Stimulated activated naive B cell treated with anti-CD40 and anti-IgM and Interleukin-4, amounts not matched to agents 10 μg/mL and 1 μg/mL and 100 μg/mL, for 72 hours (primary cell): ENCODE data around the gene FBN1.

Source experiments
- ATAC-seq, 2 donors: fragments of 150-1000 bp; cut with Tn5 transposase; replicated peaks; 2 replicates each; pipeline ENCODE4 v1.10.0; 2021; ENCODE audit warnings: moderate library complexity in 1 of 2
- DNase-seq: peaks from one replicate; pipeline ENCODE4 v3.0.0; 2021
- H3K27ac Mint-ChIP-seq: one replicate; pipeline ENCODE4 v1.8.0; 2022; ENCODE audit warnings: mild to moderate bottlenecking, mixed read lengths
- H3K27me3 Mint-ChIP-seq, 2 donors: one replicate each; pipeline ENCODE4 v1.8.0; 2022; ENCODE audit warnings: mixed read lengths in 2 of 2
- H3K36me3 Mint-ChIP-seq, 2 donors: one replicate each; pipeline ENCODE4 v1.8.0; 2022; ENCODE audit warnings: mixed read lengths in 2 of 2, mild to moderate bottlenecking in 1 of 2
- H3K4me1 Mint-ChIP-seq, 2 donors: one replicate each; pipeline ENCODE4 v1.8.0; 2022; ENCODE audit warnings: mixed read lengths in 2 of 2, mild to moderate bottlenecking in 1 of 2
- H3K4me3 Mint-ChIP-seq, 2 donors: one replicate each; pipeline ENCODE4 v1.8.0; 2022; ENCODE audit warnings: mild to moderate bottlenecking in 2 of 2, mixed read lengths in 2 of 2, moderate library complexity in 1 of 2
- H3K9me3 Mint-ChIP-seq, 2 donors: one replicate each; pipeline ENCODE4 v1.8.0; 2022; ENCODE audit warnings: mixed read lengths in 2 of 2, mild to moderate bottlenecking in 1 of 2

Gene FBN1

GRCh38 chr15:48671103-48672022 lies 25.9 kb upstream of the FBN1 start:
- no peaks in the 10 kb centered on the region for H3K9me3 Mint-ChIP-seq
- peaks cover 0 to 5% of the 10 kb centered on the region in 2 donors for H3K27me3 Mint-ChIP-seq
- no peak overlapping the region for H3K27ac Mint-ChIP-seq
- ATAC-seq (no peak), DNase-seq (no peak)
- H3K4me3 Mint-ChIP-seq = no peak overlapping the region
- peaks cover 0 to 3% of the 10 kb centered on the region in 2 donors for H3K36me3 Mint-ChIP-seq
- no peaks in the 10 kb centered on the region for H3K4me1 Mint-ChIP-seq

GRCh38 chr15:48667701-48668100 lies 22.2 kb upstream of the FBN1 start:
- Mint-ChIP-seq H3K36me3 (no peaks in the 10 kb centered on the region), H3K27me3 (peaks cover 0 to 5% of the 10 kb centered on the region in 2 donors), H3K4me3 (no peak overlapping the region), H3K9me3 (no peaks in the 10 kb centered on the region), H3K4me1 (no peaks in the 10 kb centered on the region), H3K27ac (no peak overlapping the region)
- ATAC-seq (no peak), DNase-seq (no peak)

- DNase-seq = no peak
- H3K36me3 Mint-ChIP-seq = peaks cover 0 to 3% of the 10 kb centered on the region in 2 donors
- H3K9me3 Mint-ChIP-seq = peaks cover 3 to 5% of the 10 kb centered on the region in 2 donors
- no peak for ATAC-seq
- H3K27ac Mint-ChIP-seq = no peak overlapping the region
- no peak overlapping the region for H3K4me3 Mint-ChIP-seq
- H3K4me1 Mint-ChIP-seq = no peaks in the 10 kb centered on the region
- no peaks in the 10 kb centered on the region for H3K27me3 Mint-ChIP-seq
Measured at GRCh38 chr15:48664436-48664835, 18.9 kb upstream of the FBN1 start.

GRCh38 chr15:48657950-48658591 lies 12.6 kb upstream of the FBN1 start:
- H3K36me3 Mint-ChIP-seq = peaks cover 0 to 3% of the 10 kb centered on the region in 2 donors
- no peak overlapping the region for H3K4me3 Mint-ChIP-seq
- H3K4me1 Mint-ChIP-seq = no peaks in the 10 kb centered on the region
- no peak for ATAC-seq
- H3K9me3 Mint-ChIP-seq = peaks cover 3 to 5% of the 10 kb centered on the region in 2 donors
- DNase-seq = no peak
- peaks cover 0 to 8% of the 10 kb centered on the region in 2 donors for H3K27me3 Mint-ChIP-seq
- no peak overlapping the region for H3K27ac Mint-ChIP-seq

DNA sequence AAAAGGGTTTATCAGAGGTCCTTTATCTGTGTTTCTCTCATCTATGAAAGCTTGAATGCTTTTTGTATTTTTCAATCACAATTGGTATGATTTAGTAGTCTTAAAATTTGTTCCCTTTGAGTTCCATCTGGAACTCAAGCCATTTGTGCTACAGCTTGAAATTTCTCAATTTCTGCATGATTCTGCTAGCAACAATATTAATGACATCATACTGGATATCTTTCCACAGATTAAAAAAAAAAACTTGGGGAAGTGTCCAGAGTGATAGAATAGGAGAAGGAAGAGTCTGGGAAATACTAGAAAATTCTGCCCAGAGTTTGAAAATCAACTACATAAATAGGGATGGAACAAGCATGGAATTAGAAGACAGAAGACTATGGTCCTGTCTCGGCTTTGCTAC lies 9.3 kb upstream of the FBN1 start:
- Mint-ChIP-seq H3K27ac (no peak overlapping the region), H3K4me1 (no peaks in the 10 kb centered on the region), H3K36me3 (no peaks in the 10 kb centered on the region), H3K9me3 (peaks cover 0 to under 1% of the 10 kb centered on the region in 2 donors), H3K4me3 (no peak overlapping the region), H3K27me3 (peaks cover 0 to 8% of the 10 kb centered on the region in 2 donors)
- no peak for ATAC-seq
- DNase-seq = no peak

DNA sequence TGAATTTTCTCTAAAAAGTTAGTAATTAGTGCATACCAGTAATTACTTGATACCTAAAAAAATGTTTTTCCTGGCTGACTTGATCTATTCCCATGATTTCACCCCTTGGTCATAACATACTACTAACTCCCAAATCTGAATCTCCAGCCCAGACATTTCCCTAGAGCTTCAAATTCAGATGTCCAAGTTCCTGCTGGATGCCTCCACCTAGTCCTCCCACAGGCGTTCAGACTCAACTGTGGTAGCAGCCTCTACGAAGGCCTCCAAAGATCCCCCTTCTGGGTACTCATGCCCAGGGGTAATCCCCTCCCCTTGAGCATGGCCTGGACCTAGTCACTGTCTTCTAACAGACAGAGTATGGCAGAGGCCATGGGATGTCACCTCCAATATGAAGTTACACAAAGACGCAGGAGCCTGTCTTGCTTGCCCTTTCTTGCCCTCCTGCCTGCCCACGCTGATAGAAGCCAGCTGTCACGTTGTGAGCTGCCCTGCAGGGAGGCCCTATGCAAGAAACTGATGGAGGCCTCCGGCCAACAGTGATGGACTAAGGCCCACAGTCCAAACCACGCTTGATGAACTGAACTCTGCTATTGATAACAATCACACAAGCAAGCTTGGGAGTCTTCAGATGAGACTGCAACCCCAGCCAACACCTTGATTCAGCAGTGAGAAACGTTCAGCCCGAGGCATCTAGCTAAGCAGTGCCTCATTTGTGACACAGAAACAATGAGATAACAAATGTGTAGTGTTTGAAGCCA lies 8.6 kb upstream of the FBN1 start:
- no peaks in the 10 kb centered on the region for H3K36me3 Mint-ChIP-seq
- DNase-seq = no peak
- no peak overlapping the region for H3K4me3 Mint-ChIP-seq
- ATAC-seq = no peak
- H3K27ac Mint-ChIP-seq = no peak overlapping the region
- no peaks in the 10 kb centered on the region for H3K4me1 Mint-ChIP-seq
- no peaks in the 10 kb centered on the region for H3K9me3 Mint-ChIP-seq
- H3K27me3 Mint-ChIP-seq = peaks cover 0 to 8% of the 10 kb centered on the region in 2 donors

- no peaks in the 10 kb centered on the region for H3K9me3 Mint-ChIP-seq
- peaks cover 0 to 8% of the 10 kb centered on the region in 2 donors for H3K27me3 Mint-ChIP-seq
- ATAC-seq (no peak), DNase-seq (no peak)
- no peaks in the 10 kb centered on the region for H3K36me3 Mint-ChIP-seq
- no peak overlapping the region for H3K27ac Mint-ChIP-seq
- no peak overlapping the region for H3K4me3 Mint-ChIP-seq
- H3K4me1 Mint-ChIP-seq = no peaks in the 10 kb centered on the region
Measured at GRCh38 chr15:48653216-48653615, 7.7 kb upstream of the FBN1 start.

- H3K27me3 Mint-ChIP-seq = peaks cover 0 to 8% of the 10 kb centered on the region in 2 donors
- H3K9me3 Mint-ChIP-seq = no peaks in the 10 kb centered on the region
- no peak overlapping the region for H3K4me3 Mint-ChIP-seq
- no peak overlapping the region for H3K27ac Mint-ChIP-seq
- no peaks in the 10 kb centered on the region for H3K4me1 Mint-ChIP-seq
- H3K36me3 Mint-ChIP-seq = no peaks in the 10 kb centered on the region
- DNase-seq (no peak), ATAC-seq (no peak)
Measured at GRCh38 chr15:48652510-48653076, 7.1 kb upstream of the FBN1 start.

GRCh38 chr15:48650931-48651330 lies 5.4 kb upstream of the FBN1 start:
- no peak for ATAC-seq
- H3K36me3 Mint-ChIP-seq = no peaks in the 10 kb centered on the region

GRCh38 chr15:48647962-48648361 lies 2.5 kb upstream of the FBN1 start:
- DNase-seq (no peak), ATAC-seq (no peak)
- H3K4me1 Mint-ChIP-seq = peaks cover 5 to 9% of the 10 kb centered on the region in 2 donors
- no peaks in the 10 kb centered on the region for H3K36me3 Mint-ChIP-seq
- H3K4me3 Mint-ChIP-seq = no peak overlapping the region
- peaks cover 26 to 34% of the 10 kb centered on the region in 2 donors for H3K27me3 Mint-ChIP-seq
- no peak overlapping the region for H3K27ac Mint-ChIP-seq
- no peaks in the 10 kb centered on the region for H3K9me3 Mint-ChIP-seq

More at GRCh38 chr15:48650931-48651330, 5.4 kb upstream of the FBN1 start:
- no peak for DNase-seq
- Mint-ChIP-seq H3K4me1 (no peaks in the 10 kb centered on the region), H3K4me3 (no peak overlapping the region), H3K27me3 (peaks cover 8 to 14% of the 10 kb centered on the region in 2 donors), H3K9me3 (no peaks in the 10 kb centered on the region), H3K27ac (no peak overlapping the region)

DNA sequence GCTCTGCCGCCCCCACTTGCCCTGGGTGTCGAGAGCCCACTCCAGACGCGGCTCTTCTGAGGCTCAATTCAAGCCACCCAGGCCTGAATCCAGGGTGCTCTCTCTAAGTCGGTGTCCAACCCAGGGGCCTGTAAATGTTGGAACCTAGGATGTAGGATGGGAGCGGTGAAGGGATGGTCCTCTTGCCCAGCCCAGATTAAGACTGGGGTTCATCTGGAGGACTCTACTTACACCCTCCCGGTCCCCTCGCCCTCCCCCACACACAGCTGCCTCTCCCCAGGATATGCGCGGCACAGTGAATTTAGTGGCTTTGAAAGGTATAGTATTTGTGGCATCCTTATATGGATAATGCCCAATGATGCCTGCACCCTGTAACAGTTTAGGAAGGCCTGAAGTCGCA lies 822 bp upstream of the FBN1 start:
- DNase-seq = no peak
- no peak for ATAC-seq
- H3K36me3 Mint-ChIP-seq = no peaks in the 10 kb centered on the region
- peaks cover 7 to 9% of the 10 kb centered on the region in 2 donors for H3K4me1 Mint-ChIP-seq
- peaks cover 26 to 34% of the 10 kb centered on the region in 2 donors for H3K27me3 Mint-ChIP-seq
- no peak overlapping the region for H3K27ac Mint-ChIP-seq
- peak overlapping the region; percentile 79 to 87 for H3K4me3 Mint-ChIP-seq
- H3K9me3 Mint-ChIP-seq = no peaks in the 10 kb centered on the region

DNA sequence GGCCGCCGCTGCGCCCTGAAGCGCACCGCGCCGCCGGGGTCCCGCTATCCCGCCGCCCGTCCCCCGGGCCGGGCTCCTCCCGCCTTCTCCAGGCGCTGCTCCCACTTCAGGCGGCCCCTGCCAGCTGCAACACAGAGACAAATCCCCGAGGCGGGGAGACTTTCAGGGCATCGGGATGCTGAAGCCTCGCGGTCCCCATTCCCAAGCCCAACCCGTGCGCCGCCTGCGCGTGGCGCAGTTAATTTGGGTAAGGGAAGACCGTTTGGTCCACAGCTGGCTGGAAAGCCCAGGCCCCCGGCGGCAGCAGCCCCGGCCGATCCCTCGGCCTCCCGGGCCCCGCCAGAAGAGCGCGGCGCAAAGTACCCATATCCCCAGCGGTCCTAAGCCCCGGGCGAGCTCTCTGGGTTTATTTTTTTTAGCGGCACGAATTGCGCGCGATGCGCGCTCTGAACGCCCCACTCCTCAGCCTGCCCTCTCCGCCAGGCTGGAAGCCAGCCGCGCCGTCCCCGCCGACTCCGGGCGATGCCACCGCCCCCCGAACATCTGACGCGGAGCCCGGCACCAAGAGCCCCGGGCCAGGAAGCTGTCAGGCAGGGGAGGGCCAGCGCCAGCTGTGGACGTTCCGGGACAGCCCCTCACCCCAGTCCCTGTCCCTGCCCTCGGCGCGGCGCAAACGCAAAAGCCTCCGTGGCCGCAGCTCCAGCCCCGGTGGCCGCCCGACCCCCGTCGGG lies 517 bp downstream of the FBN1 start:
- Mint-ChIP-seq H3K36me3 (no peaks in the 10 kb centered on the region), H3K4me3 (peak overlapping the region; percentile 79 to 87), H3K27me3 (peaks cover 26 to 34% of the 10 kb centered on the region in 2 donors), H3K9me3 (no peaks in the 10 kb centered on the region), H3K27ac (no peak overlapping the region), H3K4me1 (peaks cover 8 to 9% of the 10 kb centered on the region in 2 donors)
- peak; percentile 65 for ATAC-seq
- peak; percentile 9 for DNase-seq

GRCh38 chr15:48644467-48644826 lies 1.1 kb downstream of the FBN1 start:
- ATAC-seq = no peak
- no peaks in the 10 kb centered on the region for H3K9me3 Mint-ChIP-seq
- DNase-seq = no peak
- H3K27me3 Mint-ChIP-seq = peaks cover 26 to 34% of the 10 kb centered on the region in 2 donors
- H3K4me1 Mint-ChIP-seq = peaks cover 8 to 9% of the 10 kb centered on the region in 2 donors
- H3K4me3 Mint-ChIP-seq = peak overlapping the region; percentile 79 to 87
- no peaks in the 10 kb centered on the region for H3K36me3 Mint-ChIP-seq
- H3K27ac Mint-ChIP-seq = no peak overlapping the region
